Mesodermal cell (in vitro differentiated cells): ENCODE results near the gene APMAP.

Source experiments
- H3K27ac ChIP-seq: 2 replicates; pipeline ENCODE4 v1.7.0; 2013; ENCODE audit warnings: mild to moderate bottlenecking, low read depth, low read length, moderate library complexity; ENCODE audit not compliant: severe bottlenecking
- H3K36me3 ChIP-seq: 2 replicates; pipeline ENCODE4 v1.7.1; 2013; ENCODE audit warnings: mild to moderate bottlenecking, low read length, moderate library complexity; ENCODE audit not compliant: control insufficient read depth, insufficient read depth
- H3K4me1 ChIP-seq: one replicate; pipeline ENCODE4 v1.7.1; 2013; ENCODE audit warnings: mild to moderate bottlenecking, low read length; ENCODE audit not compliant: insufficient read depth, control insufficient read depth, poor library complexity, severe bottlenecking
- H3K4me3 ChIP-seq: 2 replicates; pipeline ENCODE4 v1.7.0; 2013; ENCODE audit warnings: low read length, control low read depth, mild to moderate bottlenecking; ENCODE audit not compliant: insufficient read depth, poor library complexity, severe bottlenecking; ENCODE audit errors: extremely low read depth
- H3K9me3 ChIP-seq: 2 replicates; pipeline ENCODE4 v1.7.1; 2013; ENCODE audit warnings: mild to moderate bottlenecking, low read length, moderate library complexity; ENCODE audit not compliant: control insufficient read depth
- WGBS, 2 experiments: methylation state at CpG; one replicate each; pipeline ENCODE4 v1.1.5; 2013; ENCODE audit warnings: missing lambda C conversion rate in 2 of 2; ENCODE audit not compliant: insufficient coverage in 2 of 2; 5-methylcytosine and 5-hydroxymethylcytosine counted together

The APMAP gene

GRCh38 chr20:25033924-25034300, 41.4 kb upstream of the APMAP start:
- no peak overlapping the region for H3K4me3 ChIP-seq
- peaks cover 3% of the 10 kb centered on the region for H3K4me1 ChIP-seq
- H3K9me3 ChIP-seq, result no peaks in the 10 kb centered on the region
- no peak overlapping the region for H3K27ac ChIP-seq
- H3K36me3 ChIP-seq, result no peaks in the 10 kb centered on the region
- WGBS, 2 experiments, result 67 to 87% methylated on average over 3 of the region's 3 CpGs

GRCh38 chr20:25033265-25033923, 40.8 kb upstream of the APMAP start:
- H3K9me3 ChIP-seq, result no peaks in the 10 kb centered on the region
- no peaks in the 10 kb centered on the region for H3K36me3 ChIP-seq
- 89 to 91% methylated on average over 4 to 6 of the region's 6 CpGs for WGBS, 2 experiments
- no peak overlapping the region for H3K4me3 ChIP-seq
- peak overlapping the region; percentile 55 for H3K27ac ChIP-seq
- peaks cover 3% of the 10 kb centered on the region for H3K4me1 ChIP-seq

DNA sequence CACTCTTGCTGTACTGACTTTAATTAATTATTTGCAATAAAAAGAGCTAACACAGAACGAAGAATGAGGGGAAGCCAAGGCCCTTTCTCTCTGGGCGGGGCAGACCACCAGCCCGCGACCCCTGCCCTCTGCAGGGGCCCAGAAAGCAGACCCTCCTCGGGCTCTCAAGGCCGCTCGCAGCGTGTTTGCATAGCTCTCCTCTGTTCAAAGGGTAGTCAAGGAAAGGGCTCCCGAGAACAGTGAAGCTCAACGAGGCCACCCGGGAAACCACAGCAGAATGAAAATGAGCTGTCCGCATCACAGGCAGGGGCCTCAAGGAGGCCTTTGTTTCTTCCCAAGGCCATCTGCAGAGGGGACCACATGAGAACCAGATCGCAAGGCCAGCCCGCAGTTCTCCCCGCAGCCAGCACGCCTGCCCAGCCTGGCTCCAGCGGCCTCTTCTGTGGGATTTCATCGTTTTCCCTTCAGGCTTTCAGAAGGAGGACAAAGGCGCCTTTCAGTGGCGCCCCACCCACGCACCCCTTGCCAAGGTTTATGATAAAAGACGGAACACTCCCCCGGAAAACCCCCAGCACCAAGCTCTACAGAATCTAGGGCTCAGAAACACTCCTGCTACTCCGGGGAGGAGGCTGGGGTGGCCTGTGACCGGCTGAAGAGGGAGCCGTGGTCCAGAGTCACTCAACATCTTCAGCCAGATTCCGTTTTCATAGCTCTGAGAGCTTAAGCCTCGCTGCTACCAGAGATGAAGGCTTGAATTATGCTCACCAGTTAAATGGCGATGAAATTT, 40.1 kb upstream of the APMAP start:
- H3K36me3 ChIP-seq, result no peaks in the 10 kb centered on the region
- peak overlapping the region; percentile 55 for H3K27ac ChIP-seq
- H3K4me3 ChIP-seq, result no peak overlapping the region
- WGBS, 2 experiments, result 67 to 74% methylated on average over 23 to 29 of the region's 29 CpGs
- peaks cover 3% of the 10 kb centered on the region for H3K4me1 ChIP-seq
- H3K9me3 ChIP-seq, result no peaks in the 10 kb centered on the region

DNA sequence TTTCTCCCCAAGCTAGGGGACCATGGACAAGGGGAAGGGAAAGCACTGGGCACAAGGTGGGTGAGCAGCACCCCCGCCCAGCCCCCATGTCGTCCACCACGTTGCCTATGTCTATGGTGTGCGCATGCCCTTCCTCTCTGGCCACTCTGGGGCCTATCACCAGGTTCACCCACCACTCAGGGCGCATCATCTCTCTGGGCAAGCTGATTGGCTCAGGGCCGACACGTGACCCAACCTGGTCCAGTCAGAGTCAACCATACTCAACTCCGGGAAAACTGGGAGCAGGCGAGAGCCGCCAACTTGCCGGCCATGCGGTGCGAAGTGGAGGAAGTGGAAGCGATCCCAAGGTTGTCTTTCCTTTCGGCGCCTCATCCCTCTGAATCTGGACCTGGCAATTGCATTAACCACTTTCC, 39.5 kb upstream of the APMAP start:
- Histone ChIP-seq H3K36me3 (no peaks in the 10 kb centered on the region), H3K27ac (peak overlapping the region; percentile 55)

DNA sequence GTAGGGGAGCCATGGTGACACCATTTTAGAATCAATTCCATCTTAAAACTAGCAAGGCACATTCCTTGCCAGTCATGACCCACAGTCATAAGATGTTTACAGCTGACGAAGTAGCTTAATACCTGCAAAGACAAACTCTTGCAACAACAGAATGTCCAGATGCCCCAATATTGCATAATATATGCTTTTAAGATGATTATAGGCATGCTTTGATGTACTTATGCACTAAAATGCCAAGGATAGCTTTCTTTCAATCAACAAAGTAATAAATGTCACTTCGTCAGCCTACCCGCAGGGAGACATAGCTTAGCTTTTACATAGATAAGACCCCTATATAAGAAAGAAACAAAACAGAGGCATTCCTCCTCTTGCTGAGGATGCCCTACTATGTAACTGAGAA, 38.7 kb upstream of the APMAP start:
- no peaks in the 10 kb centered on the region for H3K9me3 ChIP-seq
- H3K4me3 ChIP-seq, result no peak overlapping the region
- H3K27ac ChIP-seq, result no peak overlapping the region
- H3K36me3 ChIP-seq, result no peaks in the 10 kb centered on the region
- 57 to 71% methylated on average over 2 of the region's 3 CpGs for WGBS, 2 experiments
- H3K4me1 ChIP-seq, result peaks cover 3% of the 10 kb centered on the region

More for the DNA sequence above, 39.5 kb upstream of the APMAP start:
- H3K4me1 ChIP-seq, result peaks cover 3% of the 10 kb centered on the region
- 91 to 99% methylated on average over 13 to 16 of the region's 16 CpGs for WGBS, 2 experiments
- no peaks in the 10 kb centered on the region for H3K9me3 ChIP-seq
- no peak overlapping the region for H3K4me3 ChIP-seq

GRCh38 chr20:25030649-25031207, 38.2 kb upstream of the APMAP start:
- Histone ChIP-seq H3K9me3 (no peaks in the 10 kb centered on the region), H3K27ac (no peak overlapping the region), H3K4me3 (no peak overlapping the region), H3K4me1 (peaks cover 3% of the 10 kb centered on the region), H3K36me3 (no peaks in the 10 kb centered on the region)
- WGBS, 2 experiments, result 83 to 93% methylated on average over 8 of the region's 8 CpGs

DNA sequence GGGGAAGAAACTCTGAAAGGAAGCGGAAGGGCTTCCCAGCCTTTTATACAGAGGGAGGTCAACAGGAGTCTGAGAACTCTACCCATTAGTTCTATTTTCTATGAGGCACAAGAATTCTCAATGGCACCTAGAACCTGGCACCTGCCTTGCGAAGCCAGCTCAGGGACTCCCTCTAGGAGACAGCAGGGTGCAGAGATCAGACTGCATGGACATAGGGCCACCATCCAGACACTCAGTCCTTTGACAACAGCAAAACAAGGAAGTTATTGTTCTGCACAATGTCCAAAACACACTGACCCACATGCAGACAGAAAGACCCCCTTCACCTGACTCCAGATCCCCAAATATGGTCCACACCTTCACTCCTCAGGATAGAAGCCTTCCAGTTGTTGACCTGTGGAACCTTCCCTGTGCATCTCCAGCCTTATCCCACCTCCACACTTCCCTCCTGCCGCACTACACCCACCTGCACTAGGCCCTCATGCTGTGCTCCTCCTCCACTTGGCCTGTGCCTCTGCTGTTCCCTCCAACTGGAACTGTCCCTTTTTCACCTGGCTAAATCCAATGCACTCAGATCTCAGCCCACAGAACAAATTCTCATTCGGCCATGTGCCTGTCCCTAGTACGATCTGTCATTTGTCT, 37.6 kb upstream of the APMAP start:
- H3K4me3 ChIP-seq, result no peak overlapping the region
- H3K4me1 ChIP-seq, result peaks cover 3% of the 10 kb centered on the region
- H3K9me3 ChIP-seq, result no peaks in the 10 kb centered on the region
- H3K27ac ChIP-seq, result no peak overlapping the region
- no peaks in the 10 kb centered on the region for H3K36me3 ChIP-seq
- WGBS, 2 experiments, result 95 to 96% methylated on average over 4 to 5 of the region's 5 CpGs

DNA sequence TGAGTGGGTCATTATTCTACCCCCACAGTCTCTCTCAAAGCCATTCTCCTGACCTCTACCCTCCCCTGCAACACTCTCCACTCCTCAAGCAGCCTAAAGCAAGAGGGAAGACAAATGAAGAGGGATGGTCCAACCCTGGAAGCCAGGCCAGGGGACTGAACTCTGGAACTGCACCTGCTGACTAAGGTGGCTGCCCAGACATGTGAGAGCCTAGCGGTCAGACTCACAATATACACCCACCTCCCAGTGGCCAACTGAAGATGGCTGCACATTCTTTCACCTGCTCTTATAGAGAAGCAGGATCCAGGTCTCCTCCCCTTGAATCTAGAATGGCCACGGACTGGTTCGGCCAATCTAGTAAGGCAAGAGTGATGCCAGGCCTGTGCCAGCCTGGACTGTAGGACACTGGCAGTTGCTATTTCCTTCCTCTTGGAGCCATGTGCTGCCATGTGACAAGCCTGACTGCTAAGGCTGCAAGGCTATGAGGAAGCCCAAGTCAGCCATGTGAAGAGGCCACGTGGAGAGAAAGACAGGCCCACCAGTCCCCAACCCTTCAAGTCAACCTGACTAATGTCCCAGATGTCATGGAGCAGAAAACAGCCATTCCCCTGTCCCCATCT, 33.5 kb upstream of the APMAP start:
- H3K4me3 ChIP-seq, result no peak overlapping the region
- 89 to 96% methylated on average over 3 to 4 of the region's 4 CpGs for WGBS, 2 experiments
- H3K36me3 ChIP-seq, result no peaks in the 10 kb centered on the region
- no peaks in the 10 kb centered on the region for H3K4me1 ChIP-seq
- no peaks in the 10 kb centered on the region for H3K9me3 ChIP-seq
- H3K27ac ChIP-seq, result no peak overlapping the region

- no peak overlapping the region for H3K27ac ChIP-seq
- WGBS, 2 experiments, result 85 to 89% methylated on average over 11 to 12 of the region's 14 CpGs
- no peaks in the 10 kb centered on the region for H3K4me1 ChIP-seq
- no peak overlapping the region for H3K4me3 ChIP-seq
- H3K9me3 ChIP-seq, result no peaks in the 10 kb centered on the region
- no peaks in the 10 kb centered on the region for H3K36me3 ChIP-seq
Observed at GRCh38 chr20:25025091-25025861, 32.7 kb upstream of the APMAP start.

DNA sequence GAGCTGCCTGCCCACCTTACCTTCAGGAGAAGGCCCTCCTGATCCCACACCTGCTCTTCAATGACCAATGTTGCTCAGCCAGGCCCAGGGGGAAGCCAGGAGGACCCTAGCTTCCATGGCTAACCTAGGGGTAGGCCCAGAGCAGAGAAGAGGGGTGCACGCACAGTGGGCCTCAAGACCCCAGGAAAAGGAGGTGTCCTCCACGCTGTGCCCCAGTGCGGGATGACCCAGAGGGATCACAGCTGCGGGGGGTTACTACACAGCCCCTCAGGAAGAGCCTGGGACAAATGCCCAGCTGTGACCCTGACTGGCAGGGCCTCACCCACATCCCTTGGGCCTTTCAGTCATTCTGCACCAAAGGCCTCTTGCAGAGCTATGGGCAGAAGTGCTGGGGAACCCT, 31.6 kb upstream of the APMAP start:
- no peak overlapping the region for H3K4me3 ChIP-seq
- 80 to 97% methylated on average over 4 of the region's 4 CpGs for WGBS, 2 experiments
- H3K9me3 ChIP-seq, result no peaks in the 10 kb centered on the region
- H3K4me1 ChIP-seq, result no peaks in the 10 kb centered on the region
- H3K27ac ChIP-seq, result no peak overlapping the region
- H3K36me3 ChIP-seq, result no peaks in the 10 kb centered on the region
